GM11168 (cell line): ENCODE results near the gene PRAMEF20.

Experiments
- in situ Hi-C: fragments of 300-500 bp; cut with MboI; formaldehyde crosslinking; loops from one replicate; pipeline ENCODE4 v1.12.0; 2022; ENCODE audit warnings: low sequenced_read_pairs; ENCODE audit not compliant: unreplicated experiment

PRAMEF20 gene

GRCh38 chr1:13456904-13457532 is 46.8 kb downstream of the PRAMEF20 start:
- in situ Hi-C loops = no loop called here

GRCh38 chr1:13461977-13462376 is 51.7 kb downstream of the PRAMEF20 start:
- in situ Hi-C loops = no loop called here

GRCh38 chr1:13462682-13463081 is 52.4 kb downstream of the PRAMEF20 start:
- in situ Hi-C loops = no loop called here

- in situ Hi-C loops = no loop called here
Observed at GRCh38 chr1:13465515-13465914, 55.3 kb downstream of the PRAMEF20 start.

GRCh38 chr1:13469343-13469742 is 59.1 kb downstream of the PRAMEF20 start:
- in situ Hi-C loops = no loop called here
